T-cell (primary cell): ENCODE measurements around the gene NSUN7. TPM values are rescaled to one million over a fixed set of nuclear protein-coding genes. Genes with fewer than 3 reads are reported as not detected.

Source experiments
- ATAC-seq, 4 experiments: fragments of 200-7000 bp in 3 of 4; fragments of 150-1000 bp in 1 of 4; cut with Tn5 transposase; replicated peaks in 1 of 4; 1 replicate in 3 of 4; 2 replicates in 1 of 4; pipeline ENCODE4 v1.10.0; 2021; ENCODE audit warnings: moderate library complexity in 3 of 4, mild to moderate bottlenecking in 2 of 4, moderate number of reproducible peaks in 1 of 4
- CTCF ChIA-PET, 2 donors: fragments of 300-600 bp; sonication (Branson Sonifier 250); formaldehyde crosslinking; loops; one replicate each; lab custom pipeline; 2022; ENCODE audit warnings: antibody characterized with exemption in 2 of 2; lab: Charles Lee
- POLR2A ChIA-PET, 2 donors: fragments of 300-600 bp; sonication (Branson Sonifier 250); formaldehyde crosslinking; loops; one replicate each; lab custom pipeline; 2022; ENCODE audit warnings: antibody characterized with exemption in 2 of 2; lab: Charles Lee
- DNase-seq, 35 experiments: peaks; one replicate each; pipeline versions ENCODE4 v3.0.0 to v3.0.0-alpha.2; 2013 to 2023
- H3K27ac ChIP-seq: one replicate; pipeline ENCODE4 v1.5.1; 2013; ENCODE audit warnings: low read length
- H3K27me3 ChIP-seq, 2 experiments: replicated peaks in 1 of 2; 1 replicate in 1 of 2; 2 replicates in 1 of 2; pipeline versions ENCODE4 v1.6.1 to v1.7.0; 2013; ENCODE audit warnings: low read length in 1 of 2, mixed read lengths in 1 of 2; ENCODE audit not compliant: control insufficient read depth in 2 of 2, insufficient read depth in 2 of 2; ENCODE audit errors: extremely low read depth in 1 of 2
- H3K36me3 ChIP-seq, 2 donors: 1 replicate in 1 of 2; 2 replicates in 1 of 2; pipeline versions ENCODE4 v1.6.1 to v1.7.0; 2013; ENCODE audit warnings: low read length in 1 of 2; ENCODE audit not compliant: control insufficient read depth in 2 of 2, insufficient read depth in 1 of 2; ENCODE audit errors: extremely low read depth in 1 of 2
- H3K4me1 ChIP-seq, 2 experiments: 1 replicate in 1 of 2; 2 replicates in 1 of 2; pipeline versions ENCODE4 v1.6.1 to v1.7.0; 2013; ENCODE audit warnings: low read length in 2 of 2, mixed read lengths in 1 of 2; ENCODE audit not compliant: insufficient read depth in 2 of 2, control insufficient read depth in 1 of 2; ENCODE audit errors: extremely low read depth in 1 of 2
- H3K4me3 ChIP-seq, 2 donors: 1 replicate in 1 of 2; 2 replicates in 1 of 2; pipeline versions ENCODE4 v1.5.1 to v1.7.0; 2013; ENCODE audit warnings: mild to moderate bottlenecking in 2 of 2, low read length in 1 of 2, moderate library complexity in 1 of 2; ENCODE audit not compliant: control insufficient read depth in 1 of 2; ENCODE audit errors: extremely low read depth in 1 of 2
- H3K9me3 ChIP-seq: 2 replicates; pipeline ENCODE4 v1.7.0; 2013
- H3K27ac Mint-ChIP-seq, 2 donors: one replicate each; pipeline ENCODE4 v1.8.0; 2020 to 2021; ENCODE audit warnings: mild to moderate bottlenecking in 2 of 2, mixed read lengths in 2 of 2
- H3K27me3 Mint-ChIP-seq, 2 donors: one replicate each; pipeline ENCODE4 v1.8.0; 2021 to 2022; ENCODE audit warnings: mixed read lengths in 2 of 2
- H3K36me3 Mint-ChIP-seq: one replicate; pipeline ENCODE4 v1.8.0; 2021; ENCODE audit warnings: mixed read lengths
- H3K4me1 Mint-ChIP-seq, 3 donors: one replicate each; pipeline ENCODE4 v1.8.0; 2020 to 2022; ENCODE audit warnings: mixed read lengths in 3 of 3, mild to moderate bottlenecking in 1 of 3
- H3K4me3 Mint-ChIP-seq, 3 donors: one replicate each; pipeline ENCODE4 v1.8.0; 2020 to 2022; ENCODE audit warnings: mild to moderate bottlenecking in 3 of 3, mixed read lengths in 3 of 3, moderate library complexity in 3 of 3
- H3K9me3 Mint-ChIP-seq, 3 donors: one replicate each; pipeline ENCODE4 v1.8.0; 2020 to 2022; ENCODE audit warnings: mixed read lengths in 3 of 3
- WGBS: methylation state at CpG from one replicate; pipeline ENCODE4 v1.1.5; 2013; ENCODE audit warnings: missing lambda C conversion rate; ENCODE audit not compliant: insufficient coverage; 5-methylcytosine and 5-hydroxymethylcytosine counted together
- total RNA-seq, 35 experiments: library from RNA in 6 of 35; stranded (reverse) in 6 of 35; fragments of 120-200 nt in 1 of 35; gene quantifications; one replicate each; pipeline versions ENCODE4 v1.2.1 to v1.2.4 and lab custom pipeline; 2013 to 2026

Gene NSUN7
- total RNA-seq, 5 donors from 2014 or later (not counting 1 experiment from before 2014, with no cell fraction given), result 0.28 to 1.0 (median 0.54) TPM

DNA sequence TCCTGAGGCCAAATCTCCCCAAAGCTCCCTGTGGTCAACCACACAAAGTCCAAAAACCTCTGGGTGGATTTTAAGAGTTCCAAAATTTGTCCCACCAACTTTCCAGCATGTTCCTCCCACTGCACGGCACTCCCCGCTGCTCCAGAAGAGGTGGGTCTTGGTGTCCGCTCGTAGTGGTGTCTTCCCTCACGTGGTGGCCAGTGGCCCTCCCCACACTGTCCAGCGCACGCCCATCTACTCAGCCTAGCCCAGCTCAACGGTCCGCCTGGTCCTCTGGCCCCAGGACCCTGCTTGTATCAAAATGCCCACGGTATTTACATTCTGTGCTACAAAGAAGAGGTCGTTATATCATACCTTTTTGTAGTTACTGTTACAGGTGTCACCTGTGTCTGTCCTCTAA lies 83.5 kb downstream of the NSUN7 start:
- Mint-ChIP-seq H3K27ac (no peak overlapping the region), H3K9me3 (peaks cover 0 to under 1% (median 0%) of the 10 kb centered on the region in 3 donors), H3K36me3 (no peaks in the 10 kb centered on the region), H3K27me3 (peaks cover 0 to 9% of the 10 kb centered on the region in 2 donors), H3K4me1 (no peaks in the 10 kb centered on the region), H3K4me3 (no peak overlapping the region)
- no peak for ATAC-seq
- peaks cover 0 to 3% of the 10 kb centered on the region in 2 experiments for H3K27me3 ChIP-seq
- no peak overlapping the region for H3K27ac ChIP-seq
- ChIA-PET CTCF (no interaction called here), POLR2A (no interaction called here)
- H3K4me3 ChIP-seq, result no peak overlapping the region
- no peaks in the 10 kb centered on the region for H3K36me3 ChIP-seq
- DNase-seq, result no peak
- H3K9me3 ChIP-seq, result no peaks in the 10 kb centered on the region
- no peaks in the 10 kb centered on the region for H3K4me1 ChIP-seq
- WGBS, result 84% methylated on average over 11 of the region's 11 CpGs

DNA sequence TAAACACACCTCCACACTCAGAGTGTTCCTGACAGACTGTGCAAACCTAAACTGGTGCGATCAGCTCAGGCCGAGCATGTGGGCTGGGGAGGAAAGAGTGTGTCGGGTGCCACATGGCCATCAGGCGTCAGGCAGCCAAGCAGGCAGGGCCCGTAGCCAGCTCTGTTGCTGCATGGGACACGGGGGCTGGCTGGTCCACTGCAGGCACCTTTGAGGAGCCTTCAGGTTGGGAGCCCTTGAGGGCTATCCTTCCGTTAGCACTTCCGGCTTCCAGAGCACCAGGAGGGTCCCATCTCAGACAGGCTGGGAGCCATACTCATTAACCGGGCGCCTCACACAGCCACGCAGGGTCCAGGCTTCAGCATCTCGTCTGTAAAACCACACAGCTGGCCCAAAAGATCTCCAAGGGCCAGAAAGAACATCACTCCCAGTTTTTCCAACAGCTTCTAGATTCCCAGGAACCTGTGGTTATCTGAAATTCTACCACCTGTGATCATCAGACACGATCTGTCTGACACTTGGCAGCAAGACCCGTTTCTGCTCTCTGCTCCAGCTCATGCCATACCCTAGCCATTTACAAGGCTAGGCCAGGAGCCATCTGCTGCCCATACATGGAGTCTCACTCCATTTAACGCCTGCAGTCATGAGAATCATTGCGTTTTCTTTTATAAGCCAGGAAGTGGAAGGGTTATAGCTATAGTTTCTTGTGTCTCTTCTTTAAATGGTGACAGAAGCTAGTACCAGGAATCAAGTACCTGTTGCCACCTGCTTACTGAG lies 87.5 kb downstream of the NSUN7 start:
- CTCF ChIA-PET, result interaction anchor here (0.6 to 0.8 kb wide), 3 partner anchors 9 to 29 kb away, joined by 3 to 5 read pairs (median 3); no protein-coding TSS in a partner anchor
- Histone ChIP-seq H3K4me3 (no peak overlapping the region), H3K36me3 (no peaks in the 10 kb centered on the region), H3K4me1 (no peaks in the 10 kb centered on the region), H3K27me3 (peaks cover 0 to 3% of the 10 kb centered on the region in 2 experiments), H3K9me3 (no peaks in the 10 kb centered on the region), H3K27ac (no peak overlapping the region)
- H3K4me1 Mint-ChIP-seq, result peaks cover 0 to 7% (median 0%) of the 10 kb centered on the region in 3 donors
- POLR2A ChIA-PET, result no interaction called here
- 81% methylated on average over 14 of the region's 16 CpGs for WGBS
- H3K36me3 Mint-ChIP-seq, result no peaks in the 10 kb centered on the region
- no peak overlapping the region for H3K27ac Mint-ChIP-seq
- H3K4me3 Mint-ChIP-seq, result no peak overlapping the region
- no peaks in the 10 kb centered on the region for H3K9me3 Mint-ChIP-seq
- ATAC-seq (no peak), DNase-seq (no peak)
- peaks cover 0 to 4% of the 10 kb centered on the region in 2 donors for H3K27me3 Mint-ChIP-seq

DNA sequence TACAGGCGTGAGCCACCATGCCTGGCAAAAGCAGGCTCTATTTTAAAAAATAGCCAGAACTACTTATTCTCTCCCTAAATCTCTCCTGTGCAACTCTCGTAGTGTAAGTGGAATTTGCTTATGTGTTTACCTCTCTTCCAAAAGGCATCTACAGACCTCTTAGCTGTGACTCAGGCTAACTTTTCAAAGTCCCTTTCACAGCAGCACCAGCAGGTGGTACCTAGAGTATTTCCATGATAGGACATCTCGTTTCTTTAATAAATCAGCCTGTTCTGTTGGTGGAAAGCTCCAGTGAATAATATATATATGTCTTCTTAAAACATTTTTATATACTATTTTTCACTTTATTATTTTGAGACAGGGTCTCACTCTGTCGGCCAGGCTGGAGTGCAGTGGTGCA lies 89.0 kb downstream of the NSUN7 start:
- ChIA-PET POLR2A (interaction anchor here in 1 of 2 donors (0.5 kb wide), 1 partner anchor 342 kb away, joined by 5 read pairs; no protein-coding TSS in a partner anchor), CTCF (no interaction called here)
- no peak overlapping the region for H3K27ac ChIP-seq
- Mint-ChIP-seq H3K27ac (no peak overlapping the region), H3K4me1 (peaks cover 0 to 7% (median 0%) of the 10 kb centered on the region in 3 donors), H3K27me3 (peaks cover 0 to 4% of the 10 kb centered on the region in 2 donors), H3K9me3 (no peaks in the 10 kb centered on the region), H3K4me3 (no peak overlapping the region), H3K36me3 (no peaks in the 10 kb centered on the region)
- WGBS, result 90% methylated on average over 1 of the region's 4 CpGs
- ATAC-seq, result no peak
- no peaks in the 10 kb centered on the region for H3K4me1 ChIP-seq
- no peak overlapping the region for H3K4me3 ChIP-seq
- H3K9me3 ChIP-seq, result no peaks in the 10 kb centered on the region
- no peaks in the 10 kb centered on the region for H3K36me3 ChIP-seq
- DNase-seq, result no peak
- H3K27me3 ChIP-seq, result peaks cover 0 to 3% of the 10 kb centered on the region in 2 experiments

DNA sequence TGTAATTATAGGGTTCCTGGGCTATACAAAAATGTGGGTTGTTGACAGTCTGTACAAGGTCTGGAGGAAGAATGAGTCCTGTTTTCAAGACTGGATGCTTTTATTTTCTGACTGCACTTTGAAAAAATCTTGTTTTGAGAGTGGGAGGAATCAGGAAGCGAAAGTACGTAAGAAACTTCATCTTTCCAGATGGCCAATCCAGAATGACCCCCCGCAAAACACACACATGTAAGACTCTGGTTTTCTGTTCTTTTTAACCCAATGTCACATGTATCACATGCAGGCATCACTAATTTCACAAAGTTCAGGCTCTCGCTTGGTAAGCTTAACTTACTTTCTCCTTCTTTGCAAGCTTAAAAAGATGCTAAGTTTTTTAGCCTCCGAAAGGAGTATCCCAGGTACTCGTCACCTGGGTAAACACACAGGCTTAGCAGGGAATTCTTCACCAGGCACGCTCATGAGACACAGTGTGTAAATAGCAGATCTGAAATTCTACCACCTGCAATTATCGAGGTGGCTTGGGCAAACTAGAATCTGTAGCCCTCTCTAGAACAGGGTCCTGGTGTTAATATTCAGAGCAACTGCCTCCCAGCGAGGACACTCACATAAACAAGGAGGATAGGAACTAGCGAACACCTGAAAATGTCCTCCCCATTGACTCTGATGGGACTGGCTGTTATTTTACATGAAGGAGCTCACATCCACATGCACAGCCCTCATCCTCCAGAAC lies 90.7 kb downstream of the NSUN7 start:
- no peak overlapping the region for H3K4me3 ChIP-seq
- Mint-ChIP-seq H3K36me3 (no peaks in the 10 kb centered on the region), H3K4me3 (no peak overlapping the region), H3K27me3 (peaks cover 0 to 1% of the 10 kb centered on the region in 2 donors), H3K9me3 (no peaks in the 10 kb centered on the region), H3K27ac (no peak overlapping the region), H3K4me1 (peaks cover 0 to 7% (median 0%) of the 10 kb centered on the region in 3 donors)
- CTCF ChIA-PET, result interaction anchor here in 1 of 2 donors (0.7 to 1.0 kb wide), 4 partner anchors 11 to 217 kb away, joined by 3 read pairs; no protein-coding TSS in a partner anchor
- no peak overlapping the region for H3K27ac ChIP-seq
- no peaks in the 10 kb centered on the region for H3K9me3 ChIP-seq
- no peaks in the 10 kb centered on the region for H3K36me3 ChIP-seq
- DNase-seq, result no peak
- 77% methylated on average over 9 of the region's 10 CpGs for WGBS
- H3K27me3 ChIP-seq, result no peaks in the 10 kb centered on the region
- POLR2A ChIA-PET, result interaction anchor here in 1 of 2 donors (0.6 kb wide), 1 partner anchor 41 kb away, joined by 3 read pairs; no protein-coding TSS in a partner anchor
- H3K4me1 ChIP-seq, result no peaks in the 10 kb centered on the region
- no peak for ATAC-seq

DNA sequence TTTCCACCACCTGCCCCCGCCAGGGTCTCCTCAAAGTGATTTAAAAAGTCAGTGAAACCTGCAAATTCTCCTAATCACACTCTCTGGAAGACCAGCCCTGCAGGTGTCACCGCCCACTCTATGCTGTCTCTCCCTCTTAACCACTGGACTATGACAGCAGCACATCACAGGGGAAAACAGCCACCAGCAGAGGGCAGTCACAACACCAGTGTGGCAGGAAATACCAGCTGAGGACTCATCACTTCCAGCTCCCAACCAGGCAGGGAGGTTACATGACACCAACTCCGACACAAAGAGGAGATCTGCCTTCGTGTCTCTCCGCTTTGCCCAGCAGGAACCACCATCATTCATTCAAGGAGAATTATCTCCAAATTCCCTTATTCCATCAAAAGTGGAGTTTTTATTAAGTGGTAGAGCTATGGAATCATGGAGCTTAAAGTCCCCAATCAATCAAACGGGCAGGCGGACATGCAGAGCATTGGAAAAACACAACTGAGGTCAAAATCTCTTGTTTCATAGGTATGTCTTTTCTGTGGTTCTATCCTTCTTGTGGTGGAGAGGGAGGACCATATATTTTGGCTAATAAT lies 91.3 kb downstream of the NSUN7 start:
- Mint-ChIP-seq H3K4me1 (peaks cover 0 to 7% (median 0%) of the 10 kb centered on the region in 3 donors), H3K9me3 (no peaks in the 10 kb centered on the region), H3K27ac (peak overlapping the region in 1 of 2 donors; percentile 12), H3K4me3 (no peak overlapping the region), H3K36me3 (no peaks in the 10 kb centered on the region), H3K27me3 (peaks cover 0 to 1% of the 10 kb centered on the region in 2 donors)
- Histone ChIP-seq H3K27ac (no peak overlapping the region), H3K27me3 (no peaks in the 10 kb centered on the region), H3K4me3 (no peak overlapping the region), H3K36me3 (no peaks in the 10 kb centered on the region), H3K4me1 (no peaks in the 10 kb centered on the region), H3K9me3 (no peaks in the 10 kb centered on the region)
- DNase-seq, result peak; percentile 14 to 70 (median 41)
- ATAC-seq, result peak; percentile 64 to 80 (median 72)
- WGBS, result 40% methylated on average over 2 of the region's 7 CpGs
- POLR2A ChIA-PET, result interaction anchor here in 1 of 2 donors (0.6 kb wide), 1 partner anchor 41 kb away, joined by 3 read pairs; no protein-coding TSS in a partner anchor
- CTCF ChIA-PET, result interaction anchor here (0.5 to 1.0 kb wide), 4 partner anchors 11 to 199 kb away, joined by 3 to 4 read pairs (median 3); no protein-coding TSS in a partner anchor

DNA sequence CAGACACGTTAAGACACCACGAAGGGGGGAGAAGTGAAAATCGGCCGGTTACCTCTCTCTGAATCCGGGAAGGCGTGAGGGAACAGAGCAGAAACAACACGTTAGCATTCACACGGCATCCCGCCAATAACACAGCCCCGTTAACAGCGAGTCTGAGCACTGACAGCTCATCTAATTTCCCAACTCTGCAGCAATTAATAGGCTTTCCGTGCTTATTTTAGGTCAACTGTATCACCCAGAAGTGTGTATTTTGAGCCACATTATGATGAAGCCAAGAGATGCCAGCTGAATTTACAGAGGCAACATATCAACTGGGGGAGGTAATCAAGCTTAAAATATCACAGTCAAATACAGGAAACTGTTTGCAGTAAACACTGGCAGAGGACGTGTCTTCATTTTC lies 92.6 kb downstream of the NSUN7 start:
- Histone ChIP-seq H3K9me3 (no peaks in the 10 kb centered on the region), H3K27ac (no peak overlapping the region), H3K27me3 (no peaks in the 10 kb centered on the region), H3K36me3 (no peaks in the 10 kb centered on the region), H3K4me1 (no peaks in the 10 kb centered on the region), H3K4me3 (no peak overlapping the region)
- ATAC-seq (no peak), DNase-seq (no peak)
- Mint-ChIP-seq H3K4me3 (no peak overlapping the region), H3K27ac (no peak overlapping the region), H3K9me3 (no peaks in the 10 kb centered on the region), H3K4me1 (peaks cover 0 to 7% (median 0%) of the 10 kb centered on the region in 3 donors), H3K27me3 (peaks cover 0 to 3% of the 10 kb centered on the region in 2 donors), H3K36me3 (no peaks in the 10 kb centered on the region)
- ChIA-PET POLR2A (no interaction called here), CTCF (interaction anchor here in 1 of 2 donors (0.5 kb wide), 1 partner anchor 885 kb away, joined by 5 read pairs; no protein-coding TSS in a partner anchor)
- WGBS, result 90% methylated on average over 10 of the region's 13 CpGs
